Tibial artery (tissue), 4 donors: Measurements from ENCODE around the gene PLXNA4.

ENCODE experiments used
- DNase-seq, 2 donors: peaks; one replicate each; pipeline ENCODE4 v3.0.0-alpha.2; 2019
- H3K27ac ChIP-seq, 2 donors: fragments of 200-600 bp; sonication (generic) in 1 of 2; 1 replicate in 1 of 2; 2 replicates in 1 of 2; pipeline ENCODE4 v1.5.1; 2018 to 2019; ENCODE audit warnings: mild to moderate bottlenecking in 1 of 2
- H3K27me3 ChIP-seq, 2 donors: fragments of 200-600 bp; sonication (generic) in 1 of 2; one replicate each; pipeline versions ENCODE4 v1.5.1 to v1.6.0; 2016 to 2019
- H3K36me3 ChIP-seq, 3 donors: fragments of 200-600 bp; sonication (generic) in 2 of 3; one replicate each; pipeline ENCODE4 v1.5.1; 2016 to 2019; ENCODE audit warnings: mild to moderate bottlenecking in 2 of 3
- H3K4me1 ChIP-seq, 4 donors: fragments of 200-600 bp; sonication (generic) in 2 of 4; 1 replicate in 3 of 4; 2 replicates in 1 of 4; pipeline ENCODE4 v1.5.1; 2016 to 2019
- H3K4me3 ChIP-seq, 2 donors: fragments of 200-600 bp; sonication (generic) in 1 of 2; 1 replicate in 1 of 2; 2 replicates in 1 of 2; pipeline ENCODE4 v1.5.1; 2018 to 2019; ENCODE audit warnings: mild to moderate bottlenecking in 2 of 2
- H3K9me3 ChIP-seq, 3 donors: fragments of 200-600 bp; sonication (generic) in 1 of 3; one replicate each; pipeline ENCODE4 v1.5.1; 2016 to 2019
- CTCF ChIP-seq, 2 experiments: fragments of 200-600 bp in 1 of 2; fragments of 450-650 bp in 1 of 2; IDR thresholded peaks; one replicate each; pipeline ENCODE4 v1.5.1; 2017 to 2019; ENCODE audit warnings: antibody characterized with exemption in 2 of 2, mild to moderate bottlenecking in 1 of 2, moderate library complexity in 1 of 2
- intact Hi-C: fragments of 100-400 bp; cut with DNase I; formaldehyde crosslinking; loops from one replicate; pipeline ENCODE4 v1.15.0; 2023; ENCODE audit warnings: low total_unique reads

Gene PLXNA4

GRCh38 chr7:132526111-132526740, 50.0 kb downstream of the PLXNA4 start:
- TF ChIP-seq CTCF (IDR thresholded peaks at IDR 0.05), result no peak
- Histone ChIP-seq H3K4me1 (no peaks in the 10 kb centered on the region), H3K27me3 (no peaks in the 10 kb centered on the region), H3K9me3 (no peaks in the 10 kb centered on the region), H3K4me3 (no peak overlapping the region), H3K36me3 (no peaks in the 10 kb centered on the region), H3K27ac (no peak overlapping the region)
- intact Hi-C loops, result no loop called here
- no peak for DNase-seq

GRCh38 chr7:132521423-132521822, 54.8 kb downstream of the PLXNA4 start:
- H3K27ac ChIP-seq, result no peak overlapping the region
- H3K4me1 ChIP-seq, result no peaks in the 10 kb centered on the region
- no peak overlapping the region for H3K4me3 ChIP-seq
- no peak for DNase-seq
- no peak for TF ChIP-seq CTCF (IDR thresholded peaks at IDR 0.05)
- H3K36me3 ChIP-seq, result no peaks in the 10 kb centered on the region
- intact Hi-C loops, result no loop called here
- no peaks in the 10 kb centered on the region for H3K9me3 ChIP-seq
- no peaks in the 10 kb centered on the region for H3K27me3 ChIP-seq

GRCh38 chr7:132520591-132521280, 55.5 kb downstream of the PLXNA4 start:
- no peak for TF ChIP-seq CTCF (IDR thresholded peaks at IDR 0.05)

GRCh38 chr7:132519936-132520335, 56.3 kb downstream of the PLXNA4 start:
- no peaks in the 10 kb centered on the region for H3K27me3 ChIP-seq
- no peaks in the 10 kb centered on the region for H3K4me1 ChIP-seq
- no peak overlapping the region for H3K27ac ChIP-seq
- intact Hi-C loops, result no loop called here
- no peak overlapping the region for H3K4me3 ChIP-seq
- no peak for DNase-seq
- no peaks in the 10 kb centered on the region for H3K36me3 ChIP-seq
- no peaks in the 10 kb centered on the region for H3K9me3 ChIP-seq
- TF ChIP-seq CTCF (IDR thresholded peaks at IDR 0.05), result no peak

More at GRCh38 chr7:132520591-132521280, 55.5 kb downstream of the PLXNA4 start:
- no peaks in the 10 kb centered on the region for H3K36me3 ChIP-seq
- intact Hi-C loops, result no loop called here
- H3K4me1 ChIP-seq, result no peaks in the 10 kb centered on the region
- H3K27me3 ChIP-seq, result no peaks in the 10 kb centered on the region
- H3K9me3 ChIP-seq, result no peaks in the 10 kb centered on the region
- DNase-seq, result no peak
- H3K27ac ChIP-seq, result no peak overlapping the region
- no peak overlapping the region for H3K4me3 ChIP-seq

- Histone ChIP-seq H3K27me3 (no peaks in the 10 kb centered on the region), H3K36me3 (no peaks in the 10 kb centered on the region), H3K9me3 (no peaks in the 10 kb centered on the region), H3K4me3 (no peak overlapping the region), H3K4me1 (no peaks in the 10 kb centered on the region), H3K27ac (no peak overlapping the region)
- no peak for DNase-seq
- intact Hi-C loops, result no loop called here
- no peak for TF ChIP-seq CTCF (IDR thresholded peaks at IDR 0.05)
Measured at GRCh38 chr7:132518839-132519173, 57.5 kb downstream of the PLXNA4 start.
